GM12864 (cell line): ENCODE data around the gene FSIP1.

Experiments
- DNase-seq: peaks from one replicate; pipeline ENCODE4 v3.0.0-alpha.2; 2011; ENCODE audit warnings: low read depth
- H3K4me3 ChIP-seq: 2 replicates; pipeline ENCODE4 v1.5.1; 2011; ENCODE audit warnings: mild to moderate bottlenecking, low read depth, low read length, control low read depth
- CTCF ChIP-seq: IDR thresholded peaks from 2 replicates; pipeline ENCODE4 v1.5.1; 2011; ENCODE audit warnings: low read depth, mild to moderate bottlenecking, moderate library complexity, low read length, control low read depth, inconsistent platforms; ENCODE audit errors: missing control alignments

Gene FSIP1

DNA sequence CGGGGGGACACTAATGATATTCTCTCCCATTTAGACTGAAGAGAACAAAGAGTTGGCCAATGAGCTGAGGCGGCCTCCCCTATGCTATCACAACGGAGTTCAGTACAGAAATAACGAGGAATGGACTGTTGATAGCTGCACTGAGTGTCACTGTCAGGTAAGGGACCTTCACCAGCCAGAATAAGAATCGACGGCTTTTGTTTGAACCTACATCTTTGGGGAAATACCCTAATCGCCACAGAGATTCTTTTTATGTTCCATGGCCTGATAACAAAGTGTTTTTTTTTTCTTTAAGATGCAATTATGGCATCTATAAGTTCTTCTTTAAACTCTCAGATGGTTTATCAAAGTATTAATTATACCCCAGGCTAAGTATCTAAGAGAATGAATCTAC is 198.4 kb downstream of the FSIP1 start:
- no peak for TF ChIP-seq CTCF
- no peak for DNase-seq
- no peak overlapping the region for H3K4me3 ChIP-seq

DNA sequence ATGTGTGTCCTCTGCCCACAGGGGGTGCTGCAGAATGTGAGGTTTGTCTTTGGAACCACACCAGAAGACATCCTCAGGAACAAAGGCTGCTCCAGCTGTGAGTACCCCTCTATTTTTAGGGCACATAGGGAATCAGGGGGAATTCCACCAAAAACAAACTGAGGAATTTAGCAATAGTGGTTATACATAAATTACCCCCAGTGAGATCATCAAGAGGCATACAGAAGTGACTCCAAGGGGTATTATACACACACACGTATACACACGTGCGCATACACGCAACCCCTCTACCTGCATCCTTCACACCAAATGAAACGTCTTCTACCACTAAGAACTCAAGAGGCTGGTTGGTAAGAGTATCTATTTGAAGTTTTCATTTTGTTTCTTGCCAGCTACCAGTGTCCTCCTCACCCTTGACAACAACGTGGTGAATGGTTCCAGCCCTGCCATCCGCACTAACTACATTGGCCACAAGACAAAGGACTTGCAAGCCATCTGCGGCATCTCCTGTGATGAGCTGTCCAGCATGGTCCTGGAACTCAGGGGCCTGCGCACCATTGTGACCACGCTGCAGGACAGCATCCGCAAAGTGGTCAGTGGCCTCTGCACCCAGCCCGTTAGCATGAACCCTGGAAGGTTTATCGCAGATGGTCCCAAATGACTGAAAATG is 198.9 kb downstream of the FSIP1 start:
- no peak overlapping the region for H3K4me3 ChIP-seq
- TF ChIP-seq CTCF = peak; percentile 33
- DNase-seq = no peak

DNA sequence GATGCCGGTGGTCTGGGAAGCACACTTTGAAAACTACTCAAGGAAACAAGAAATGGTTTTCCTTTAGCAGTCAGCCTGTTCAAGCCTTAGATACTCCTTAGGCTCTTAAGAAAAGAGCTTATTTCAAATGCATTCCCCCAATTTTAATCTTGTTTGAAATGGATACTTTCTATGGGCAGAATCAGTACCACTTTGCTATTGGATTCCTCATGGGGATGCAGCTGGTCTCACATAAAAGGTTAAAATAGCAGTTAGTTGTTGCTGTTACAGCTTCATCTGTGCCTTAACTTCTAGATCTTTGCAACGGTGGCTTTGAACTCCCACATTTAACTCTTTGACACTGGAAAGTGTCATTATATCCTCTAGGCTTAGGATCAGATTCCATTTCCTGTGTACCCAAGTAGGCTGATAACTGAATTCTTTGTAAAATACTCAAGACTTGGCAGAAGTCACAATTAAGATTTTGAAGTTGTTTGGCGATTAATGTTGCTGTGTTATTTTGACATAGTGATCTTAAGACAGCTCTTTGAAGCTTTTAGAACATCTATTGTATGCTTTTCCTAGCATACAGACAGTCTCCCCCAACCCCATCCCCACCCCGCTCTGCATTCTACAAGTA is 199.6 kb downstream of the FSIP1 start:
- DNase-seq = no peak
- H3K4me3 ChIP-seq = no peak overlapping the region
- TF ChIP-seq CTCF = no peak

DNA sequence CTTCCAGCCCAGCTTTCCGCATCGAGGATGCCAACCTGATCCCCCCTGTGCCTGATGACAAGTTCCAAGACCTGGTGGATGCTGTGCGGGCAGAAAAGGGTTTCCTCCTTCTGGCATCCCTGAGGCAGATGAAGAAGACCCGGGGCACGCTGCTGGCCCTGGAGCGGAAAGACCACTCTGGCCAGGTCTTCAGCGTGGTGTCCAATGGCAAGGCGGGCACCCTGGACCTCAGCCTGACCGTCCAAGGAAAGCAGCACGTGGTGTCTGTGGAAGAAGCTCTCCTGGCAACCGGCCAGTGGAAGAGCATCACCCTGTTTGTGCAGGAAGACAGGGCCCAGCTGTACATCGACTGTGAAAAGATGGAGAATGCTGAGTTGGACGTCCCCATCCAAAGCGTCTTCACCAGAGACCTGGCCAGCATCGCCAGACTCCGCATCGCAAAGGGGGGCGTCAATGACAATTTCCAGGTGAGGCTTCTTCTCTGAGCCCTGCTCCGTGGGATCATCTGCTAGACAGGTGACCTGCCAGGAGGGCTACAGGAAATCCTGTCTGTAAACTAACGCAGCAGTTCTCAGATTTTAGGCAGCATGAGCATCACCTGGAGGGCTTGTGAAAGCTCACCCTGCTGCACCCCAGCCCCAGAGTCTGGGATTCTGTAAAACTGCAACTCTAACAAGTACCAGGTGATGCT is 200.2 kb downstream of the FSIP1 start:
- no peak for TF ChIP-seq CTCF
- no peak overlapping the region for H3K4me3 ChIP-seq
- no peak for DNase-seq

GRCh38 chr15:39581793-39582285 is 200.8 kb downstream of the FSIP1 start:
- H3K4me3 ChIP-seq = no peak overlapping the region
- TF ChIP-seq CTCF = no peak
- DNase-seq = no peak

DNA sequence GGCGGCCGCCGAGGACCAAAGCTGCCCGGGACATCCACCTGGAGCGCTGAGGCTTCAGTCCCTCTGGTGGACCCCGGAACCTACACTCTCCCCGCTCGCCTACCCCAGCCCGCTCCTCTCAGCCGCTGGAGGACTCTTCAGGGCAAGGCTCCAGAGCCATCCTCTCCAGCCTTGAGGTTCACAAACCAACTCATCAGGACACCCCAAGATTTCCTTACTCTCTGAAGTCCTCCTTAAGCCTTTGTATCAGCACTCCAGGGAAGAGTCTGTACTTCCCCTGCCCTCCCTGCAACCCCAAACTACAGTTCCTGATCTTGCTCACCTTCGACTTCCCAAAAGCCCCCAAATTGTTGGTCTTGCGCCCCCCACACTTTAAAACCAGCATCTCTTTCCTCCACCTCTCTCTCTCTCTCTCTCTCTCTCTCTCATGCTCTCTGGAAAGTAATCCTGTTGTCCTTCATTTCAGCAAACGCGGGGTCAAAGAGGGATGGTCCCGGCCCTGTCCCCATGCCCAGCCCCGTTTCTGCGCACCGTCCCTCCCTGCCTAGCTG is 201.3 kb downstream of the FSIP1 start:
- no peak for TF ChIP-seq CTCF
- no peak for DNase-seq
- no peak overlapping the region for H3K4me3 ChIP-seq
